ENCODE measurements around the gene CARS2. TPM values are rescaled to one million over a fixed set of nuclear protein-coding genes. Genes with fewer than 3 reads are reported as not detected.
A peak's percentile ranks its signal among the peaks of the same experiment; 100 is the strongest.
"Not testable (repeated sequence)": the region's sequence is repeated elsewhere in the genome, so short reads cannot be mapped to it uniquely, and the experiment has no call there.

CARS2 gene
- total RNA-seq, 1 experiment from 2014 or later = 28.5 TPM

- DNase-seq (ENCODE audit: low read depth) = no peak
Measured at GRCh38 chr13:110638257-110638656, 67.7 kb downstream of the CARS2 start.

GRCh38 chr13:110637747-110638146 is 68.2 kb downstream of the CARS2 start:
- DNase-seq (ENCODE audit: low read depth) = no peak

- no peak for DNase-seq (ENCODE audit: low read depth)
Measured at GRCh38 chr13:110637275-110637674, 68.6 kb downstream of the CARS2 start.

- no peak for DNase-seq (ENCODE audit: low read depth)
Measured at GRCh38 chr13:110636701-110637201, 69.2 kb downstream of the CARS2 start.

- no peak for DNase-seq (ENCODE audit: low read depth)
Measured at GRCh38 chr13:110636053-110636475, 69.9 kb downstream of the CARS2 start.

- DNase-seq (ENCODE audit: low read depth) = no peak
Measured at GRCh38 chr13:110635405-110636002, 70.4 kb downstream of the CARS2 start.

GRCh38 chr13:110634558-110634957 is 71.4 kb downstream of the CARS2 start:
- DNase-seq (ENCODE audit: low read depth) = peak; percentile 88

GRCh38 chr13:110633776-110634175 is 72.1 kb downstream of the CARS2 start:
- no peak for DNase-seq (ENCODE audit: low read depth)

- DNase-seq (ENCODE audit: low read depth) = not testable (repeated sequence)
Measured at GRCh38 chr13:110632255-110632654, 73.7 kb downstream of the CARS2 start.

GRCh38 chr13:110630566-110631119 is 75.3 kb downstream of the CARS2 start:
- DNase-seq (ENCODE audit: low read depth) = no peak

GRCh38 chr13:110629735-110630134 is 76.2 kb downstream of the CARS2 start:
- DNase-seq (ENCODE audit: low read depth) = no peak

GRCh38 chr13:110628952-110629701 is 76.8 kb downstream of the CARS2 start:
- no peak for DNase-seq (ENCODE audit: low read depth)

GRCh38 chr13:110628477-110628793 is 77.5 kb downstream of the CARS2 start:
- DNase-seq (ENCODE audit: low read depth) = no peak

- DNase-seq (ENCODE audit: low read depth) = no peak
Measured at GRCh38 chr13:110627761-110628476, 78.0 kb downstream of the CARS2 start.

- DNase-seq (ENCODE audit: low read depth) = no peak
Measured at GRCh38 chr13:110627351-110627750, 78.6 kb downstream of the CARS2 start.

- DNase-seq (ENCODE audit: low read depth) = no peak
Measured at GRCh38 chr13:110626521-110626920, 79.4 kb downstream of the CARS2 start.

GRCh38 chr13:110625771-110626321 is 80.1 kb downstream of the CARS2 start:
- no peak for DNase-seq (ENCODE audit: low read depth)

GRCh38 chr13:110624766-110625756 is 80.9 kb downstream of the CARS2 start:
- DNase-seq (ENCODE audit: low read depth) = no peak

- no peak for DNase-seq (ENCODE audit: low read depth)
Measured at GRCh38 chr13:110620596-110620995, 85.3 kb downstream of the CARS2 start.

- no peak for DNase-seq (ENCODE audit: low read depth)
Measured at GRCh38 chr13:110618780-110619179, 87.1 kb downstream of the CARS2 start.

- no peak for DNase-seq (ENCODE audit: low read depth)
Measured at GRCh38 chr13:110618167-110618566, 87.7 kb downstream of the CARS2 start.

Measured in M059J (cell line).